Measurements from ENCODE around the gene RNF220.

Gene RNF220

GRCh38 chr1:44584167-44584566 is 179.1 kb downstream of the RNF220 start:
- Histone ChIP-seq H3K4me3 (ENCODE audit: low read depth, low read length) (no peak overlapping the region), H3K27me3 (replicated peaks) (peaks cover 15% of the 10 kb centered on the region), H3K27ac (no peak overlapping the region), H3K36me3 (replicated peaks) (no peaks in the 10 kb centered on the region)
- no peak for TF ChIP-seq CTCF (IDR thresholded peaks at IDR 0.05; ENCODE audit: low read depth, low read length, missing control alignments)
- in situ Hi-C loops (cut with HindIII; ENCODE audit: low pct_ligation_motif_present, low sequenced_read_pairs) = no loop called here
- no peak for DNase-seq

GRCh38 chr1:44585315-44585920 is 180.4 kb downstream of the RNF220 start:
- no peak overlapping the region for H3K27ac ChIP-seq
- H3K27me3 ChIP-seq (replicated peaks) = peaks cover 15% of the 10 kb centered on the region
- no peak overlapping the region for H3K4me3 ChIP-seq (ENCODE audit: low read depth, low read length)
- DNase-seq = no peak
- in situ Hi-C loops (cut with HindIII; ENCODE audit: low pct_ligation_motif_present, low sequenced_read_pairs) = no loop called here
- TF ChIP-seq CTCF (IDR thresholded peaks at IDR 0.05; ENCODE audit: low read depth, low read length, missing control alignments) = no peak
- no peaks in the 10 kb centered on the region for H3K36me3 ChIP-seq (replicated peaks)

GRCh38 chr1:44587796-44588460 is 182.9 kb downstream of the RNF220 start:
- Histone ChIP-seq H3K27me3 (replicated peaks) (peaks cover 15% of the 10 kb centered on the region), H3K4me3 (ENCODE audit: low read depth, low read length) (no peak overlapping the region), H3K36me3 (replicated peaks) (no peaks in the 10 kb centered on the region), H3K27ac (no peak overlapping the region)
- DNase-seq = no peak
- TF ChIP-seq CTCF (IDR thresholded peaks at IDR 0.05; ENCODE audit: low read depth, low read length, missing control alignments) = no peak
- in situ Hi-C loops (cut with HindIII; ENCODE audit: low pct_ligation_motif_present, low sequenced_read_pairs) = no loop called here

GRCh38 chr1:44588551-44589210 is 183.6 kb downstream of the RNF220 start:
- Histone ChIP-seq H3K36me3 (replicated peaks) (no peaks in the 10 kb centered on the region), H3K27ac (no peak overlapping the region), H3K4me3 (ENCODE audit: low read depth, low read length) (no peak overlapping the region), H3K27me3 (replicated peaks) (peaks cover 15% of the 10 kb centered on the region)
- in situ Hi-C loops (cut with HindIII; ENCODE audit: low pct_ligation_motif_present, low sequenced_read_pairs) = no loop called here
- TF ChIP-seq CTCF (IDR thresholded peaks at IDR 0.05; ENCODE audit: low read depth, low read length, missing control alignments) = no peak
- no peak for DNase-seq

- Histone ChIP-seq H3K4me3 (ENCODE audit: low read depth, low read length) (no peak overlapping the region), H3K36me3 (replicated peaks) (no peaks in the 10 kb centered on the region), H3K27ac (no peak overlapping the region), H3K27me3 (replicated peaks) (peaks cover 5% of the 10 kb centered on the region)
- peak; percentile 2 for DNase-seq
- no peak for TF ChIP-seq CTCF (IDR thresholded peaks at IDR 0.05; ENCODE audit: low read depth, low read length, missing control alignments)
- in situ Hi-C loops (cut with HindIII; ENCODE audit: low pct_ligation_motif_present, low sequenced_read_pairs) = no loop called here
Observed at GRCh38 chr1:44590475-44590874, 185.4 kb downstream of the RNF220 start.
